ENCODE measurements around the gene TMEM63B. TPM values are rescaled to one million over a fixed set of nuclear protein-coding genes. Genes with fewer than 3 reads are reported as not detected.
A peak's percentile ranks its signal among the peaks of the same experiment; 100 is the strongest.

TMEM63B gene
- polyA plus RNA-seq, 3 donors = 1.3 to 25.7 (median 1.9) TPM

GRCh38 chr6:44138717-44139350 is 11.5 kb downstream of the TMEM63B start:
- Mint-ChIP-seq H3K4me1 (peaks cover 5% of the 10 kb centered on the region), H3K36me3 (peaks cover 64 to 84% of the 10 kb centered on the region in 2 donors), H3K27ac (no peak overlapping the region), H3K9me3 (no peaks in the 10 kb centered on the region), H3K27me3 (ENCODE audit: low read depth in 3 of 3) (peaks cover 0 to 6% (median 2%) of the 10 kb centered on the region in 3 donors), H3K4me3 (peak overlapping the region in 1 of 2 donors; percentile 63)
- Histone ChIP-seq H3K4me1 (ENCODE audit: control insufficient read depth in 1 of 2, insufficient read depth in 2 of 2, low read length in 2 of 2) (no peaks in the 10 kb centered on the region), H3K4me2 (replicated peaks; ENCODE audit: extremely low read depth, low read length, poor library complexity, severe bottlenecking) (no peak overlapping the region), H2AFZ (ENCODE audit: insufficient read depth, low read depth, low read length, poor library complexity, severe bottlenecking) (no peak overlapping the region), H3K27me3 (ENCODE audit: control insufficient read depth in 2 of 2, insufficient read depth in 2 of 2, low read length in 2 of 2) (no peaks in the 10 kb centered on the region), H3K9ac (ENCODE audit: insufficient read depth, low read length, poor library complexity, severe bottlenecking) (no peak overlapping the region), H3K9me3 (replicated peaks in 1 of 2; ENCODE audit: control insufficient read depth in 1 of 2, insufficient read depth in 1 of 2, low read length in 2 of 2) (no peaks in the 10 kb centered on the region), H4K20me1 (ENCODE audit: insufficient read depth, low read length) (peaks cover 8% of the 10 kb centered on the region), H3K36me3 (replicated peaks in 1 of 2; ENCODE audit: control insufficient read depth in 1 of 2, insufficient read depth in 2 of 2, low read length in 2 of 2) (peaks cover 35 to 80% of the 10 kb centered on the region in 2 donors), H3K79me2 (ENCODE audit: insufficient read depth, low read length) (no peaks in the 10 kb centered on the region), H3K27ac (ENCODE audit: low read depth in 1 of 2, low read length in 2 of 2) (no peak overlapping the region), H3K4me3 (replicated peaks in 1 of 3; ENCODE audit: low read depth in 2 of 3, low read length in 3 of 3) (no peak overlapping the region)
- DNase-seq = no peak
- TF ChIP-seq CTCF (IDR thresholded peaks at IDR 0.05) = no peak
- intact Hi-C loops (cut with micrococcal nuclease) = no loop called here
- 50% methylated on average over 4 of the region's 6 CpGs for WGBS (ENCODE audit: insufficient coverage)

- WGBS (ENCODE audit: insufficient coverage) = 100% methylated on average over 6 of the region's 10 CpGs
- H3K27me3 ChIP-seq (ENCODE audit: control insufficient read depth in 2 of 2, insufficient read depth in 2 of 2, low read length in 2 of 2) = no peaks in the 10 kb centered on the region
- no peaks in the 10 kb centered on the region for H3K4me1 ChIP-seq (ENCODE audit: control insufficient read depth in 1 of 2, insufficient read depth in 2 of 2, low read length in 2 of 2)
- peaks cover 5% of the 10 kb centered on the region for H3K4me1 Mint-ChIP-seq
- H3K27ac Mint-ChIP-seq = no peak overlapping the region
- peaks cover 38 to 84% of the 10 kb centered on the region in 2 donors for H3K36me3 ChIP-seq (replicated peaks in 1 of 2; ENCODE audit: control insufficient read depth in 1 of 2, insufficient read depth in 2 of 2, low read length in 2 of 2)
- H3K36me3 Mint-ChIP-seq = peaks cover 69 to 89% of the 10 kb centered on the region in 2 donors
- H3K79me2 ChIP-seq (ENCODE audit: insufficient read depth, low read length) = no peaks in the 10 kb centered on the region
- H3K4me3 Mint-ChIP-seq = no peak overlapping the region
- no peak overlapping the region for H3K4me2 ChIP-seq (replicated peaks; ENCODE audit: extremely low read depth, low read length, poor library complexity, severe bottlenecking)
- no peak overlapping the region for H3K27ac ChIP-seq (ENCODE audit: low read depth in 1 of 2, low read length in 2 of 2)
- no peak overlapping the region for H3K9ac ChIP-seq (ENCODE audit: insufficient read depth, low read length, poor library complexity, severe bottlenecking)
- H3K9me3 ChIP-seq (replicated peaks in 1 of 2; ENCODE audit: control insufficient read depth in 1 of 2, insufficient read depth in 1 of 2, low read length in 2 of 2) = no peaks in the 10 kb centered on the region
- intact Hi-C loops (cut with micrococcal nuclease) = no loop called here
- H4K20me1 ChIP-seq (ENCODE audit: insufficient read depth, low read length) = peaks cover 2% of the 10 kb centered on the region
- H3K9me3 Mint-ChIP-seq = no peaks in the 10 kb centered on the region
- peaks cover 2 to 6% (median 2%) of the 10 kb centered on the region in 3 donors for H3K27me3 Mint-ChIP-seq (ENCODE audit: low read depth in 3 of 3)
- H3K4me3 ChIP-seq (replicated peaks in 1 of 3; ENCODE audit: low read depth in 2 of 3, low read length in 3 of 3) = no peak overlapping the region
- DNase-seq = no peak
- H2AFZ ChIP-seq (ENCODE audit: insufficient read depth, low read depth, low read length, poor library complexity, severe bottlenecking) = no peak overlapping the region
- no peak for TF ChIP-seq CTCF (IDR thresholded peaks at IDR 0.05)
These were observed 12.0 kb downstream of the TMEM63B start for GRCh38 chr6:44139351-44139743.
